HFF-Myc (cell line): ENCODE measurements around the gene PCDH1.

ENCODE experiments used
- DNase-seq: peaks from one replicate; pipeline ENCODE4 v3.0.0-alpha.2; 2011; ENCODE audit warnings: low read depth; ENCODE audit errors: extremely low read depth
- H3K4me3 ChIP-seq: replicated peaks from 2 replicates; pipeline ENCODE4 v1.5.1; 2011; ENCODE audit warnings: low read depth, mild to moderate bottlenecking, control low read depth, low read length
- CTCF ChIP-seq: IDR thresholded peaks from 2 replicates; pipeline ENCODE4 v1.5.1; 2012; ENCODE audit warnings: mild to moderate bottlenecking, low read depth, low read length, control low read depth; ENCODE audit errors: missing control alignments

PCDH1 gene

GRCh38 chr5:141878711-141879425 lies 658 bp upstream of the PCDH1 start:
- H3K4me3 ChIP-seq = peak overlapping the region; percentile 19
- TF ChIP-seq CTCF = peak; percentile 98
- peak; percentile 77 for DNase-seq

GRCh38 chr5:141877356-141878185 lies 639 bp downstream of the PCDH1 start:
- TF ChIP-seq CTCF = no peak
- DNase-seq = no peak
- peak overlapping the region; percentile 13 for H3K4me3 ChIP-seq

- H3K4me3 ChIP-seq = no peak overlapping the region
- TF ChIP-seq CTCF = no peak
- no peak for DNase-seq
These were observed 1.4 kb downstream of the PCDH1 start for GRCh38 chr5:141876628-141877355.

GRCh38 chr5:141875795-141876627 lies 2.2 kb downstream of the PCDH1 start:
- TF ChIP-seq CTCF = no peak
- no peak overlapping the region for H3K4me3 ChIP-seq
- no peak for DNase-seq

DNA sequence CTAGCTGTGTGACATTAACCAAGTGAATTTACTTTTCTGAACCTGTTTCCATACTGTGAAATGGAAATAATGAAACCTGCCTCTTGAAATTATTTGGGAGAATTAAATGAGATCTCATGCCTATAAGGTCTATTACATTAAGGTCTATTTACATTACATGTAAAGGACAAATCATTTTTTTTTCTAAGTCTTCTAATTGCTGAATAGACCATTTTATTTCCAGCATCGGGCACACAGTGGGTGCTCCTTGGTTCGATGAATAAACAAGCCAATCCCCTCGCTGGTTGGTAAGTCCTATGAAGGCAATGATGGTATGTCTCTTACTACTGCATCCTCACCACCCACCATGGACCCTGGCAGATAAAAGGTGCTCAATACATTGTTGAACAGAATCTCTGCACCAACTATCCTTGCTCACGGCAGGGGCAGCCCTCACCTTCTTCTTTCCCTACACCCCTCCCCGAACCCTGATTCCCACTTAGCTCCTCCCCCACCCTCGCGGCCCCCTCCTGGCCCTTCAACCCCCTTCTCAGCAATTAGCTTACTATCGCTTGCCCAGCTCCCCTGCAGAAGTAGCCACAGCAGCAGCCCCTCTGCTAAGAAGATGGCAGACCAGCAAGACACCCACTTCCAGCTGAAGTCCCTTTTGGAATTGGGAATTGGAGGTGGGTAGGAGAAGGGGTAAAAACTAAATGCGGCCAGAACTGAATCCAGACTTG lies 3.0 kb downstream of the PCDH1 start:
- no peak overlapping the region for H3K4me3 ChIP-seq
- TF ChIP-seq CTCF = no peak

More for the DNA sequence above, 3.0 kb downstream of the PCDH1 start:
- DNase-seq = no peak
